Measurements from ENCODE around the gene GIMAP1.

GRCh38 chr7:150754951-150755350 lies 38.5 kb downstream of the GIMAP1 start:
- TF ChIP-seq, protein P1, sequence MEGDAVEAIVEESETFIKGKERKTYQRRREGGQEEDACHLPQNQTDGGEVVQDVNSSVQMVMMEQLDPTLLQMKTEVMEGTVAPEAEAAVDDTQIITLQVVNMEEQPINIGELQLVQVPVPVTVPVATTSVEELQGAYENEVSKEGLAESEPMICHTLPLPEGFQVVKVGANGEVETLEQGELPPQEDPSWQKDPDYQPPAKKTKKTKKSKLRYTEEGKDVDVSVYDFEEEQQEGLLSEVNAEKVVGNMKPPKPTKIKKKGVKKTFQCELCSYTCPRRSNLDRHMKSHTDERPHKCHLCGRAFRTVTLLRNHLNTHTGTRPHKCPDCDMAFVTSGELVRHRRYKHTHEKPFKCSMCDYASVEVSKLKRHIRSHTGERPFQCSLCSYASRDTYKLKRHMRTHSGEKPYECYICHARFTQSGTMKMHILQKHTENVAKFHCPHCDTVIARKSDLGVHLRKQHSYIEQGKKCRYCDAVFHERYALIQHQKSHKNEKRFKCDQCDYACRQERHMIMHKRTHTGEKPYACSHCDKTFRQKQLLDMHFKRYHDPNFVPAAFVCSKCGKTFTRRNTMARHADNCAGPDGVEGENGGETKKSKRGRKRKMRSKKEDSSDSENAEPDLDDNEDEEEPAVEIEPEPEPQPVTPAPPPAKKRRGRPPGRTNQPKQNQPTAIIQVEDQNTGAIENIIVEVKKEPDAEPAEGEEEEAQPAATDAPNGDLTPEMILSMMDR (IDR thresholded peaks at IDR 0.05 in 8 of 11, conservative IDR thresholded peaks at IDR 0.05 in 3 of 11): no peak
- no peak for TF ChIP-seq POLR2A (IDR thresholded peaks at IDR 0.05)
- no peak for TF ChIP-seq POLR2AphosphoS5 (IDR thresholded peaks at IDR 0.05)

All from spleen (tissue), 7 donors.